Neuronal stem cell (in vitro differentiated cells): Measurements from ENCODE around the gene CLNK.

Experiments used
- DNase-seq: peaks from one replicate; pipeline ENCODE4 v3.0.0-alpha.2; 2013; ENCODE audit warnings: low spot score
- H2AFZ ChIP-seq: one replicate; pipeline ENCODE4 v1.6.1; 2013; ENCODE audit warnings: mild to moderate bottlenecking, low read length, inconsistent platforms
- H2AK5ac ChIP-seq: 2 replicates; pipeline ENCODE4 v1.6.1; 2013; ENCODE audit warnings: low read depth, mild to moderate bottlenecking, inconsistent platforms, low read length, moderate library complexity, mixed read lengths
- H2BK120ac ChIP-seq: 2 replicates; pipeline ENCODE4 v1.6.1; 2013; ENCODE audit warnings: low read depth, mild to moderate bottlenecking, inconsistent platforms, low read length, moderate library complexity, mixed read lengths
- H2BK12ac ChIP-seq: one replicate; pipeline ENCODE4 v1.6.1; 2013; ENCODE audit warnings: low read length, inconsistent platforms
- H2BK15ac ChIP-seq: 2 replicates; pipeline ENCODE4 v1.6.1; 2013; ENCODE audit warnings: mild to moderate bottlenecking, low read length, inconsistent platforms, mixed read lengths
- H2BK5ac ChIP-seq: one replicate; pipeline ENCODE4 v1.6.1; 2013; ENCODE audit warnings: inconsistent platforms, mild to moderate bottlenecking, low read length, moderate library complexity
- H3K14ac ChIP-seq: one replicate; pipeline ENCODE4 v1.6.1; 2013; ENCODE audit warnings: low read length, inconsistent platforms
- H3K18ac ChIP-seq: 2 replicates; pipeline ENCODE4 v1.6.1; 2013; ENCODE audit warnings: low read length, inconsistent platforms
- H3K23ac ChIP-seq: 2 replicates; pipeline ENCODE4 v1.6.1; 2013; ENCODE audit warnings: low read depth, mild to moderate bottlenecking, mixed read lengths, low read length, inconsistent platforms; ENCODE audit not compliant: poor library complexity
- H3K27ac ChIP-seq: replicated peaks from 3 replicates; pipeline ENCODE4 v1.5.1; 2013; ENCODE audit warnings: low read length, inconsistent platforms
- H3K27me3 ChIP-seq, 3 experiments: 2 replicates each; pipeline ENCODE4 v1.6.1; 2013; ENCODE audit warnings: low read length in 3 of 3, mild to moderate bottlenecking in 2 of 3, inconsistent platforms in 1 of 3, low read depth in 1 of 3, mixed read lengths in 1 of 3, moderate library complexity in 1 of 3; ENCODE audit not compliant: control insufficient read depth in 3 of 3, insufficient read depth in 3 of 3
- H3K36me3 ChIP-seq, 2 donors: replicated peaks in 1 of 2; 2 replicates each; pipeline ENCODE4 v1.6.1; 2013; ENCODE audit warnings: low read length in 2 of 2; ENCODE audit not compliant: control insufficient read depth in 2 of 2, insufficient read depth in 2 of 2
- H3K4ac ChIP-seq: 2 replicates; pipeline ENCODE4 v1.6.1; 2013; ENCODE audit warnings: inconsistent platforms, mild to moderate bottlenecking, low read length, moderate library complexity
- H3K4me1 ChIP-seq, 2 donors: 1 replicate in 1 of 2; 2 replicates in 1 of 2; pipeline ENCODE4 v1.6.1; 2013; ENCODE audit warnings: low read length in 2 of 2, low read depth in 1 of 2; ENCODE audit not compliant: control insufficient read depth in 2 of 2, insufficient read depth in 1 of 2
- H3K4me2 ChIP-seq: one replicate; pipeline ENCODE4 v1.6.1; 2013; ENCODE audit warnings: mild to moderate bottlenecking, low read length, inconsistent platforms; ENCODE audit not compliant: insufficient read depth, poor library complexity, severe bottlenecking
- H3K4me3 ChIP-seq, 2 donors: 2 replicates each; pipeline ENCODE4 v1.5.1; 2013; ENCODE audit warnings: low read length in 2 of 2, mild to moderate bottlenecking in 2 of 2, inconsistent platforms in 1 of 2, moderate library complexity in 1 of 2
- H3K79me1 ChIP-seq: one replicate; pipeline ENCODE4 v1.6.1; 2013; ENCODE audit warnings: low read depth, mild to moderate bottlenecking, inconsistent platforms, low read length, moderate library complexity
- H3K9ac ChIP-seq: one replicate; pipeline ENCODE4 v1.6.1; 2013; ENCODE audit warnings: mild to moderate bottlenecking, low read depth, low read length, inconsistent platforms; ENCODE audit not compliant: poor library complexity
- H3K9me3 ChIP-seq, 2 donors: replicated peaks in 1 of 2; 2 replicates each; pipeline versions ENCODE3 to v1.6.1; 2013; ENCODE audit warnings: low read length in 2 of 2, mild to moderate bottlenecking in 2 of 2, inconsistent platforms in 1 of 2, low read depth in 1 of 2, mixed read lengths in 1 of 2, moderate library complexity in 1 of 2; ENCODE audit not compliant: control insufficient read depth in 2 of 2, insufficient read depth in 1 of 2
- H4K8ac ChIP-seq: one replicate; pipeline ENCODE4 v1.6.1; 2013; ENCODE audit warnings: low read depth, mild to moderate bottlenecking, inconsistent platforms, low read length, moderate library complexity
- H4K91ac ChIP-seq: one replicate; pipeline ENCODE4 v1.6.1; 2013; ENCODE audit warnings: low read length, low read depth, mild to moderate bottlenecking, inconsistent platforms; ENCODE audit not compliant: poor library complexity
- WGBS, 2 donors: extraction: QIAGEN DNeasy Blood & Tissue Kit; methylation state at CpG; one replicate each; pipeline ENCODE4 v1.1.7; 2013; ENCODE audit warnings: missing lambda C conversion rate in 2 of 2, mixed read lengths in 1 of 2; ENCODE audit not compliant: insufficient read length in 2 of 2, insufficient replicate concordance in 1 of 2; ENCODE audit errors: extremely low coverage in 2 of 2; 5-methylcytosine and 5-hydroxymethylcytosine counted together

The CLNK gene

DNA sequence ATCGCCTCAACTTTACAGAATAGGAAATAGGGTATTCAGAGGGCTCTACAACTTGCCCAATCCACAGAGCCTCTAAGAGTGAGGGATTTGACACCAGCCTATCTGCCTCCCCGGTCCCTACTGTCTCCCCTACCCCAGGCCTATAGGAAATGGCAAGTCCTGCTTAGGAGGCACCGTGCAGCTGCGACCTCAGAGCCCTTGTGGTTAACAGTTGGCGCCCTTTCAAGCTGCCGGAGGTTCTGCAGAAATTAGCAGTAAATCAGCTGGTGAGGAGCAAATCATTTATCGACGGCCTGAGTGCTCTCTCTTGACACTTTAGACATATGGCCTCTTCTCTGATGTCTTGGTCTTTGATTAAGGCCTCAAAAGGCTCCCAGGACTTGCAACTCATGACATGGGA, 96.9 kb downstream of the CLNK start:
- no CpG with 5 or more reads among the region's 8 CpGs for WGBS, 2 donors
- H3K27ac ChIP-seq = no peak overlapping the region
- no peak overlapping the region for H2AFZ ChIP-seq
- H2BK12ac ChIP-seq = no peak overlapping the region
- no peak overlapping the region for H2BK5ac ChIP-seq
- H3K36me3 ChIP-seq = no peaks in the 10 kb centered on the region
- peaks cover 0 to 5% of the 10 kb centered on the region in 2 donors for H3K4me1 ChIP-seq
- H4K8ac ChIP-seq = no peak overlapping the region
- DNase-seq = no peak
- no peaks in the 10 kb centered on the region for H3K27me3 ChIP-seq
- H3K9me3 ChIP-seq = peaks cover 0 to 2% of the 10 kb centered on the region in 2 donors
- H3K79me1 ChIP-seq = no peaks in the 10 kb centered on the region
- no peak overlapping the region for H4K91ac ChIP-seq
- H2BK120ac ChIP-seq = no peak overlapping the region
- H3K4me2 ChIP-seq = no peak overlapping the region
- no peak overlapping the region for H3K14ac ChIP-seq
- no peak overlapping the region for H3K4me3 ChIP-seq
- H3K9ac ChIP-seq = no peak overlapping the region
- H3K18ac ChIP-seq = no peak overlapping the region
- no peak overlapping the region for H2AK5ac ChIP-seq
- no peak overlapping the region for H2BK15ac ChIP-seq
- H3K4ac ChIP-seq = no peak overlapping the region
- H3K23ac ChIP-seq = no peak overlapping the region

DNA sequence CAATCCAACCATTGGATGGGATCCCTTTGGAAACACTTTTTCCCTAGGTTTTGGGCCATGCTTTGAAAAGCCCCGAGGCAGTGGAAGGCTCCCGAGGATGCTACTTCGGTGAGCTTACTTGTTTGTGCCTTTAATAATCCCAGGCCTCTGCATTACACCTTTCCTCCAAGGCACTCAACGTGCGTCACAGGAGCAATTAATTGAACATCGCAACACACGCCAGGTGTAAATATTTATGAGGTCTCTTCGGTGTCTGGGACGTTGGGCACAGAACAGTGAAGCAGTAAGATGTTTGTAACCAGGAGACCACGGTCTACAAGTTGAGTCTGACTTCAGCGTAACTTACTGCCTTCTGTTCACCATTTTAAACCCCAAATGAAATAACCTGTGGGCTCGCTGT, 97.3 kb downstream of the CLNK start:
- Histone ChIP-seq H3K4me1 (peaks cover 0 to 5% of the 10 kb centered on the region in 2 donors), H3K23ac (no peak overlapping the region), H3K4ac (no peak overlapping the region), H3K14ac (no peak overlapping the region), H3K27ac (no peak overlapping the region), H2AFZ (no peak overlapping the region), H3K27me3 (no peaks in the 10 kb centered on the region), H2BK5ac (no peak overlapping the region), H3K9me3 (peaks cover 0 to 2% of the 10 kb centered on the region in 2 donors), H4K8ac (no peak overlapping the region), H2BK12ac (no peak overlapping the region), H2AK5ac (no peak overlapping the region), H3K36me3 (no peaks in the 10 kb centered on the region), H4K91ac (no peak overlapping the region), H2BK15ac (no peak overlapping the region), H2BK120ac (no peak overlapping the region), H3K4me3 (no peak overlapping the region), H3K79me1 (no peaks in the 10 kb centered on the region), H3K4me2 (no peak overlapping the region), H3K9ac (no peak overlapping the region), H3K18ac (no peak overlapping the region)
- DNase-seq = no peak
- no CpG with 5 or more reads among the region's 12 CpGs for WGBS, 2 donors

DNA sequence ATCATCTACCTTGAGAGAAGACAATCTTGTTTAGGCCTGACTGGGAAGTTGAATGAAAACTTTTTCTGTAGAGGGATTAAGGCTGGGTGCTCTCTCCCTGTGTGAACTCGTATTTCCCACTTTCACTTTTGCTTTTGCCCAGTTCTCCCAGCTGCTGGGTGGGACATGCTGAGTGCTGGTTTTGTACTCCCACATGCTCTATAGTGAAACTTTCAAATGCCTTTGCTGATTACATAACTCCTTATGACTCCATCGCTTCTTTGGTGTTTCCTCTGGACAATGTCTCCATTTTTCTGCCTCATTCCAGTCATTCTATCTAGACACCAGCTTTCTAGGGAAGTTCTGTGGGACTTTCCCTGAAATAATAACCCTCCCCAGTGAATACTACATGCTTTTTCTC, 100.5 kb downstream of the CLNK start:
- no peak for DNase-seq
- H3K4me1 ChIP-seq = no peaks in the 10 kb centered on the region
- H3K36me3 ChIP-seq = no peaks in the 10 kb centered on the region
- H2AFZ ChIP-seq = no peak overlapping the region
- no peak overlapping the region for H3K18ac ChIP-seq
- H2BK15ac ChIP-seq = no peak overlapping the region
- H4K8ac ChIP-seq = no peak overlapping the region
- no peak overlapping the region for H2AK5ac ChIP-seq
- H3K4ac ChIP-seq = no peak overlapping the region
- no peak overlapping the region for H3K27ac ChIP-seq
- peaks cover 0 to 2% of the 10 kb centered on the region in 2 donors for H3K9me3 ChIP-seq
- H3K23ac ChIP-seq = no peak overlapping the region
- H3K14ac ChIP-seq = no peak overlapping the region
- no peaks in the 10 kb centered on the region for H3K27me3 ChIP-seq
- no peak overlapping the region for H4K91ac ChIP-seq
- no peak overlapping the region for H2BK120ac ChIP-seq
- no peak overlapping the region for H3K9ac ChIP-seq
- WGBS, 2 donors = no CpG with 5 or more reads among the region's 2 CpGs
- no peaks in the 10 kb centered on the region for H3K79me1 ChIP-seq
- no peak overlapping the region for H2BK5ac ChIP-seq
- no peak overlapping the region for H3K4me3 ChIP-seq
- H2BK12ac ChIP-seq = no peak overlapping the region
- H3K4me2 ChIP-seq = no peak overlapping the region

DNA sequence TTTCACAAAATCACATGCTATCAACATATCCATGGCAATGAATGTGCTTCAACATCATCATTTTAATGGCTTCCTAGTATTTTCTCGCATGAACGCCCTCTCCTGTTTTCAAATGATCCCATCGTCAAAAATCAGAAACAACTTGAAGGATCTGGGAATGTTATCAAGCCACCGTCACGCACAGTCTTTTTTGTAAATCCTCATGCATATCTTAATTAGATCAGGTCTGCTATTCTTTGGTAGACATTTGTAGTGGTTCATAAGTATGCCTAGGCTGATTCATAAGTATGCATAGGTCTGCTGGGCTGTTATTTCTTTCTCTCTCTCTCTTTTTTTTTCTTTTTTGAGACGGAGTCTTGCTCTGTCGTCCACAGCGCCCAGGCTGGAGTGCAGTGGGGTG, 101.6 kb downstream of the CLNK start:
- Histone ChIP-seq H3K4me3 (no peak overlapping the region), H3K18ac (no peak overlapping the region), H3K9me3 (peaks cover 0 to 2% of the 10 kb centered on the region in 2 donors), H2BK5ac (no peak overlapping the region), H2AK5ac (no peak overlapping the region), H3K27me3 (no peaks in the 10 kb centered on the region), H3K79me1 (no peaks in the 10 kb centered on the region), H2BK12ac (no peak overlapping the region), H2BK15ac (no peak overlapping the region), H3K36me3 (no peaks in the 10 kb centered on the region), H2BK120ac (no peak overlapping the region), H4K8ac (no peak overlapping the region), H3K9ac (no peak overlapping the region), H4K91ac (no peak overlapping the region), H3K23ac (no peak overlapping the region), H3K4me1 (no peaks in the 10 kb centered on the region), H2AFZ (no peak overlapping the region), H3K4ac (no peak overlapping the region), H3K27ac (no peak overlapping the region), H3K4me2 (no peak overlapping the region), H3K14ac (no peak overlapping the region)
- no CpG with 5 or more reads among the region's 8 CpGs for WGBS, 2 donors
- no peak for DNase-seq
